Neural cell (in vitro differentiated cells): ENCODE measurements around the gene CFAP157.

Source experiments
- CTCF ChIP-seq: fragments of 450-650 bp; IDR thresholded peaks from 2 replicates; pipeline ENCODE4 v1.5.1; 2014; ENCODE audit warnings: antibody characterized with exemption, mild to moderate bottlenecking, moderate library complexity; ENCODE audit not compliant: poor library complexity, severe bottlenecking
- REST ChIP-seq: IDR thresholded peaks from 2 replicates; pipeline ENCODE4 v1.6.1; 2012; ENCODE audit warnings: borderline replicate concordance
- SMC3 ChIP-seq: fragments of 450-650 bp; conservative IDR thresholded peaks from 2 replicates; pipeline ENCODE4 v1.6.1; 2014; ENCODE audit warnings: antibody characterized with exemption, mild to moderate bottlenecking, moderate library complexity; ENCODE audit not compliant: poor library complexity

- TF ChIP-seq REST: no peak
- TF ChIP-seq CTCF: no peak
- TF ChIP-seq SMC3: no peak
Measured at GRCh38 chr9:127664678-127665507, 41.9 kb upstream of the CFAP157 start.
